NCI-H345 treated with DMSO at 0.1 percent for 48 hours (cell line): ENCODE data around the gene C6orf89.
A peak's percentile ranks its signal among the peaks of the same experiment; 100 is the strongest.
"Not testable (repeated sequence)": the region's sequence is repeated elsewhere in the genome, so short reads cannot be mapped to it uniquely, and the experiment has no call there.

Experiments used
- DNase-seq: peaks from one replicate; lab custom pipeline; 2025; ENCODE audit not compliant: unreplicated experiment; lab: John Stamatoyannopoulos, UW

Gene C6orf89

DNA sequence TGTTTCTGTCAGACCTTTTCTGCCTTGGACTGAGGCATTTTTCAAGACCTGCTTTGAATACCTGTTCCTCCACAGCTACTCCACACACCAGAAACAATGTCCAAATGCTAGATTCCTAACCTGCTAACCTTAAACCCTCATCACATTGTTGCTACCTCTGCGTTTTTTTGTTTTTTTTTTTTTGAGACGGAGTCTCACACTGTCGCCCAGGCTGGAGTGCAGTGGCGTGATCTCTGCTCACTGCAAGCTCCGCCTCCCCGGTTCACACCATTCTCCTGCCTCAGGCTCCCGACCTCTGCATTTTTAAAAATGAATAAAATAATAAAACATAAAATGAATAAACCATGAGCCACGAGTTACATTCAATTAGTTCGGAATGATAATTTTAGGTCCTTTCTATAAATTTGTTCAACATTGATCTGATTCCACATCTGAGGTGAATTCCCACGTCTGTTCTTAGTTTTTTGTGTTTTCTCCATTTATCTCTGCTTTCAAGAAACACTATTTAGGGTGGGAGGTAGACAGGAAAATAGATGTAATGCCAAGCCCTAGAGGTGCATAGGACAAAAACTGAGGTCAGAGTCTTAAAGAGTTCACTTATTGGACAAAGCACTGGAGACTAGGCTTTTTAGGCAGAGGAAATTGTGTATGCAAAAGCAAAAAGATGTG lies 1.3 kb downstream of the C6orf89 start:
- no peak for DNase-seq

- DNase-seq = no peak
Observed at GRCh38 chr6:36888115-36888643, 2.4 kb downstream of the C6orf89 start.

DNA sequence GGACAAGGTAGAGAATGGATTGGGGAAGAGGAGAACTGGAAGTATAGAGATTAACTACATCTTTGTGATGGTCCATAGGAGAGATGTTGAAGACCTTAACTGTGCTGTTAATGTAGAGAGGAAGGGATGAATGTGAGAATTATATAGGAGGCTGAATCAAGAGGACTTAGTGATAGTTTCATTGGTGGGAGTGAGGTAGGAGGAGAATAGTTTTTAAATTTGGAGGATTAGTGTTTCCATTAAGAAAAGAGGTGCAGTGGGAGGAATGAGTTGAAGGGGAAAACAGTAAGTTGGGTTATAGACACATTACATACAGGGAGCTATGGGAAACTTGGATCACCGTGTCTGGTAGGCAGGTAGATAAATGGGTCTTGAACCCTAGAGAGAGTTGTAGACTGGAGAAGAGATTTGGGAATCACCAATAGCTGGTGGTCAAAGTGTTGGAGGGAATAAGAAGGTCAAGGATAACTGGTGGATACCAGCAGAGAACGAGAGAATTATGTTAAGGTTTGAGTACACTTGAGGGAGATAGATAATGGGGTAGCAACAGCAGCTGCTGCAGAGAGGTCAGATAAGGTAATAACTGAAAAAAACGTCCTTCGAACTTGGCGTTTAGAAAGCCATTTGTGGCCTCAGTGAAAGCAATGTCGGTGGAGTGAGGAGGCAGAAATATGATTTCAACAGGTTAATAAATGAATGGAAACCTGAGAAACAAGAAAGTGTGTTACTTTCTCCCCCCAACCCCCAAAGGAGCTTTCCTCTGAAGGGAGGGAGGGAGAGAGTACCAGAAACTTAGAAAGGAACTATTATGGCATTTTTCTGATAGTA lies 3.1 kb downstream of the C6orf89 start:
- DNase-seq = no peak

- no peak for DNase-seq
Observed at GRCh38 chr6:36890112-36890663, 4.4 kb downstream of the C6orf89 start.

DNA sequence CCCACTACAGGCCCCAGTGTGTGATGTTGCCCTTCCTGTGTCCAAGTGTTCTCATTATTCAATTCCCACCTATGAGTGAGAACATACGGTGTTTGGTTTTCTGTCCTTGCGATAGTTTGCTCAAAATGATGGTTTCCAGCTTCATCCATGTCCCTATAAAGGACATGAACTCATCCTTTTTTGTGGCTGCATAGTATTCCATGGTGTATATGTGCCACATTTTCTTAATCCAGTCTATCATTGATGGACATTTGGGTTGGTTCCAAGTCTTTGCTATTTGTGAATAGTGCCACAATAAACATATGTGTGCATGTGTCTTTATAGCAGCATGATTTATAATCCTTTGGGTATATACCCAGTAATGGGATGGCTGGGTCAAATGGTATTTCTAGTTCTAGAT lies 5.4 kb downstream of the C6orf89 start:
- DNase-seq = not testable (repeated sequence)

GRCh38 chr6:36893976-36894932 lies 8.5 kb downstream of the C6orf89 start:
- DNase-seq = no peak

GRCh38 chr6:36897609-36898008 lies 11.9 kb downstream of the C6orf89 start:
- DNase-seq = no peak

GRCh38 chr6:36904114-36904513 lies 18.4 kb downstream of the C6orf89 start:
- DNase-seq = no peak

DNA sequence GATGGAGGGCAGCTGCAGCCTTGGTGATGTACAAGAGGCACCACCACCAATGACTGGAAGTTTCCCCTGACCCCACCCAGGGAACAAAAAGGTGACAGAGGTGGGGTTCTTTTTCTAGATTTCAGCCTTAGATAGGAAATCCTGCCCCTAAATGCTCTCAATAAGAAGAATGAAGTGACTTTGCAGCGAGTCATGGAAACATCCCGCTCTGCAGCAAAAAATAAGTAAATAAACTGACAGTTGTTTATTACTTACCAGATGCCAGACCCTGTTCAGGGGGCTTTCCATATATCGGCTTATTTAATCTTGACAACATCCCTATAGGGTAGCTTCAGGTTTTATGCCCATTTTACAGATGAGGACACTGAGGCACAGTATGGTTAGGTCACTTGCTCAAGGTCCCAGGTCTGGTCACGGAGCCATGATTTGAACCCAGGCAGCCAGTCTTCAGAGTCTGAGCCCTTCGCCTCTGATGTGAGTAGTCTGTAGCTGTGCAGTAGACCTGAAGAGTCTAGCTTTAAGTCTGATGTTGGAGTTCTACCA lies 19.2 kb downstream of the C6orf89 start:
- no peak for DNase-seq

DNA sequence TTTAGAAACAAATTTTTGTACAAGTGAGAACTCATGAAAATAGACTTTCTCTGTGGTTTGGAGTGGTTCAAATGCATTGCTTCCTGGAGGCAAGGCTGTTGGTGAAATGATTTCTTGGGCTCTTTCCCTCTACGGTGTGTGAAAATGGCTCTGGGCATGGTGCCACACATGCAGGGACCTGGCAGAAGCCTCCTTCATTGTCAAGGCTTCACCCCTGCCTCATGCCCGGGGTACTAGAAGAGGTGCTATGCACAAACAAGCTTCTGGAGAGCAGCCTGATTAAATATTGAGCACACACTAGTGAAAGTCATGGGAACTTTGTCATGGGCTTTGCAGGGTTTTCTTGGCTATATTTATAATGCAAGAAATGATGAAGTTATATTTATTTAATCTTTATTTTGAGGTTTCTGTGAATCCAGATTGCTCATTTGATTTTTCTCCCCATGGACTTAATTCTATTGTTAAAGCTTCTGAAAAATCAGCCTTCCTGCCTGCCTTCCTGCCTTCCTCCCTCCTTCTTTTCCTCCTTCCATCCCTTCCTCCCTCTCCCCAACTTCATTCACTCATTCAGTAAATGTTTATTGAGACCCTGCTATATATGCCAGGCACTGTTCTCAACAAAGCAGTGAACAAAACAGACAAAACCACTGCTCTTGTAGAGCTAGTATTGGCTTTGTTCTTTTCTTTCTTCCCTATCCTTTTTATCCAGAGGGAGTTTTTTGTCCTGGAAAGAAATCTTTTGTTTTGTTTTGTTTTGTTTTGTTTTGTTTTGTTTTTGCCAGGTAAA lies 21.0 kb downstream of the C6orf89 start:
- peak; percentile 16 for DNase-seq

DNA sequence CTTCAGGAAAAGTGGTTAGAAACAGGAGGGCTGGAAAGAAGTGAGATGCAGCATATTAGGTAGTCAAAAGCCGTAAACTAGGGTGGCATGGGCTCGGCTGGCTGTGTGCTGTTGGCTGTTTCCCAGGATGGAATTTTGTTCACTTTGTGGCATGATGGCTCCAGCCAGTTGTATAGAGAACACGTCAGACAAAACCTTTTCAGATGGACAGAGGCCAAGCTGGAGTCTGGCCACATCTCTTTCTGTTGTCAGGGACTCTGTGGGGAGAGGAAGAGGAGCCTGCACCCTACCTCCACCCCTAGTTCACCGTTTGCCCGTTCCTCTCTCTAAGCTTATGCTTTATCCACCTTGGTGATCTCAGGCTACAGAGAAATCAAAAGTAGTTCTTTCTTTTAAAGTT lies 22.0 kb downstream of the C6orf89 start:
- no peak for DNase-seq

- no peak for DNase-seq
Observed at GRCh38 chr6:36908747-36909146, 23.0 kb downstream of the C6orf89 start.

DNA sequence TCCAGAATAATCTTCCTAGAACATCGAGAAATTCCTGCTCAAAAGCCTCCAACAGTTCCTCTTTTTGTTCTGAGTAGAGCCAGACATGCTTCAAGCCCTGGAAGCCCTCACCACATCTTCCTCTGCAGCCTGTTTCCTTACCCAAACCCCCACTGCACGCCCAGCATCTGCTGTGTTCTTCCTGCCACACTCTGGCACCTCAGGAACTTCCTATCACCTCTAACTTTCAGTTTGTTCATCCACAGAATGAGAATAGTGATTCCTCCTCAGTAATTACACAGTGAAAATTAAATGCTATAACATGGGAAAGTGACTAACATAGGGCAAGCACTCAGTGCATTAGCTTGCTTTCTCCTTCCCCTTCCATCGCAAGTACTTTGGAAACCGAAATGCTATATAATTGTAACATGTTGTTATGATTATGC lies 26.3 kb downstream of the C6orf89 start:
- DNase-seq = no peak

DNA sequence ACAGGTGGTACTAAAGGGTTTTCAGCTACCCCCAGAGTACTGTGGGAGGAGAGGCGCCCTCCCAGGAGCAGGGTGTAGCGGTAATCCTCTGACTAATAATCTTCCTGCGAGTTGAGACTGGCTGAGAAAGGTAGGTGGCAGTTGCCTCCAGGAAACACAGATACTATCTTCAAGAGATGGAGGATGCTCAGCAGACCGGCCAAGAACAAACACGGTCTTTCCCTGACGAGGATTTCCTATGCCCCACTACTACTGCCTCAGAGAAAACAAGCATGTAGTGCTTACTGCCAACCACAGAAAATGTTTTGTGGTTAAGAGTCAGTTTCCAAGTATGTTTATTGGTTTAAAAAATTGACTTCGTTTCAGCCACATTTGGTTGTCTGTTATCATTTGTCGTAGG lies 26.8 kb downstream of the C6orf89 start:
- DNase-seq = no peak

DNA sequence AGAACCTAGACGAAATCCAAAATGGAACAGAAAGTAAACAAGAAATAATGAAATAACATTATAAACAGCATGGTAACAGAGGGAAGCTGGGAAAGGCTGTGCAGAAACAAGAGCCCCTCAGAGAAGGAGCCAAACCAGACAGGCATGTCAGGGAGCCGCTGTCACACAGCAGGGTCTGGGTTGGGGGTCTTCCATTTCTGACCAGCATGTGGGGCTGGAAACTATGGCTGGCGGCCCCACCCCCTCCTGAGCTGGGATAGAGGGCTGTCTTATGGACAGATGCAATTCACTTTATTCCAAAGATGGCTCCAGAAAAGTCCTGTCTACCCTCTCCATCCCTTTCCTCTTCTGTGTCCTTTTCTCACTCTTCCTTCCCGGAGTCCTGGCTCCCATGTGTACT lies 27.3 kb downstream of the C6orf89 start:
- DNase-seq = no peak

DNA sequence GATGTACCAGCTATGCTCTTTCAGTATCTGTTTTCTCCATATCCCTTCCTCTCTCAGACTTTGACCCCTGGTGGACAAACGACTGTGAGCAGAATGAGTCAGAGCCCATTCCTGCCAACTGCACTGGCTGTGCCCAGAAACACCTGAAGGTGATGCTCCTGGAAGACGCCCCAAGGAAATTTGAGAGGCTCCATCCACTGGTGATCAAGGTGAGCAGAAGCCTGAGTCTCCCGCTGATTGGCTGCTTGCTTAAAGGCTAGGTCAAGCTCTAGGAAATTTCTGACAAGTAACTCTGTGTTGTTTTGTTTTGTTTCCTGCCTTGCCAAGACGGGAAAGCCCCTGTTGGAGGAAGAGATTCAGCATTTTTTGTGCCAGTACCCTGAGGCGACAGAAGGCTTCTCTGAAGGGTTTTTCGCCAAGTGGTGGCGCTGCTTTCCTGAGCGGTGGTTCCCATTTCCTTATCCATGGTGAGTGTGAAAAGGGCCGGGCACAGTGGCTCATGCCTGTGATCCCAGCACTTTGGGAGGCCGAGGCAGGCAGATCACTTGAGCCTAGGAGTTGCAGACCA lies 28.6 kb downstream of the C6orf89 start:
- no peak for DNase-seq

DNA sequence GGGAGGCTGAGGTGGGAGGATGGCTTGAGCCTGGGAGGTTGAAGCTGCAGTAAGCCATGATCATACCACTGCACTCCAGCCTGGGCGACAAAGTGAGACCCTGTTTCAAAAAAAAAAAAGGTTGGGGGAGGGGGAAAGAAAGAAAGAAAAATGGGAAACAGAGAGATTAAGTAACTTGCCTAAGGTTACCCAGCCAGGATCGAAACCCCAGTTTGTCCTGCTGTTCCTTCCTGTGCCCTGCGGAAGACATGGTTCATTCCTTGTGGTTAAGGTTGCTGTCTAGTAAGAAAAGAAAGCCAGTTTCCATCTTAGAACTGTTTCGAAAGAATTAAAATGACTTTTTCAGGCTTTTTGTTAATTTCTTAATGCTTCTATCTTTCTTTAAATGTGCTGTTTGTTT lies 29.8 kb downstream of the C6orf89 start:
- DNase-seq = no peak

- no peak for DNase-seq
Observed at GRCh38 chr6:36916126-36916525, 30.4 kb downstream of the C6orf89 start.

DNA sequence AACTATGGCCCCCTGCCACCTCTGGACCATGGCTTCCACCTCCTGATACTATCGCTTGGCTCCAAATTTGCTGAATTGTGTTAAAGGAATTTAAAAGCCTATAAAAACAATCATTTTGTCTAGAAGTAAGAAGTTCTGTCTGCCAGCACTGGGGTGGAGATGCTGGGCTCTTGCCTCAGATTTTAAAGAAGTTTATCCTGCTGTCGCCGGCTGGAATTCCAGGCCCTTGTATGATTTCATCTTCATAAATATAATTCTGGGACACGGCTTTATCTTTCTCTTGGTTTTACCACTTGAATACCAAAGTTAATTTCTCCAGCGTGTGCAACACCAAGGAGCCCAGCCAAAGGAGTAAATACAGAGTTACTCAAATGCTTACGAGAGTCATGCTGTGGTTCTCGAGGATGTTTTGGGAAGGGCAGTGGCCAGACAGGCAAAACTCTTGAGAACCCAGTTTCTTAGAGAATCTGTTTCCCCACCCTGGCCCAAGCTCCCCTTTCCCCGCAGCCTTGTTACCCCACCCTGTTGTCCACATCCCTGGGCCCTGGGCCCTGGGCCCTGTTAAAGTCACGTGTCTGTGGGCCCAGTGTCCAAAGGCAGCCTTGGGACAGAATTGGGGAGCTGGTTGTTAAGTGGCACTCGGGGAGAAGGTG lies 31.9 kb downstream of the C6orf89 start:
- DNase-seq = no peak
